ENCODE data around the gene SYNGR4. TPM values are rescaled to one million over a fixed set of nuclear protein-coding genes. Genes with fewer than 3 reads are reported as not detected.

Gene SYNGR4
- total RNA-seq, 1 experiment from 2014 or later = not detected

DNA sequence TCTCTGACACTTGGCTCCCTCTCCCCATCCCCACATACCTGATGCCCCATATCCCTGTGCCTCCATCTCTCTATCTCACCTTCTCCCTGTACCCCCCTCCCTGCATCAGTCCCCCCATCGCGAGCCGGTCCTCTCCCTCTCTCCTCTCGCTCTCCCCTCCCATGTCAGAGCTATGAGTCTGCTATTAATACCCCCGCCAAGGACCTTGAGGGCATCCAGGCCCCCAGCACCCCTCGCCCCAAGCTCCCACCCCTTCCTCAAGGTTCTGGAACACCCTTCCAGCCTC lies 30.9 kb downstream of the SYNGR4 start (continued):
- no peak for TF ChIP-seq ATF2 (CRISPR knock-in tag; IDR thresholded peaks at IDR 0.05; ENCODE audit: borderline replicate concordance, low read depth)
- TF ChIP-seq ZNF396 (CRISPR knock-in tag; IDR thresholded peaks at IDR 0.05; ENCODE audit: borderline replicate concordance) = no peak
- no peak for TF ChIP-seq GABPB1 (CRISPR knock-in tag; IDR thresholded peaks at IDR 0.05)

DNA sequence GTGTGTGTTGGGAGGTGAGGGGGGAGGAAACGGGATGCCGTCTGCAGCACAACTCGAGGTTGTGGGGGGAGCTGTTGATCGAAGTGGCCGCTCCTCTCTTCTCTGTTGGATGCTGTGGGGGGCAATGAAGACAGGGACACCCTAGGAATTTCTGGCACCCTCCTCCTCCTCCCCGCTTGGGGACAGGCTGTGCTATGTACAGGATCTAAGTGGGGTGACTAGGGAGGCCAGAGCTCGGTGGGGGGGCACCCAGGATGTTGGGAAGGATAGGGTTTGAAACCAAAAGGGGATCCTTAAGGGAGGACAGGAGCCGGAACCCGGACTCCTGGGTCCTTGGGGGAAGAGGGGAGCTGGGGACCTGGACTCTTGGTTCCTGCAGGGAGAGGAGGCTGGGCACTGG lies 31.3 kb downstream of the SYNGR4 start:
- no peaks in the 10 kb centered on the region for H3K36me3 Mint-ChIP-seq
- DNase-seq (ENCODE audit: low spot score) = no peak
- no peak overlapping the region for H3K27ac Mint-ChIP-seq
- H3K9me3 Mint-ChIP-seq = no peaks in the 10 kb centered on the region
- peaks cover 56% of the 10 kb centered on the region for H3K4me1 Mint-ChIP-seq
- ChIA-PET POLR2A (interaction anchor here (0.6 to 1.2 kb wide), 3 partner anchors 9 to 20 kb away, joined by 3 to 6 read pairs (median 3); no protein-coding TSS in a partner anchor), CTCF (interaction anchor here (0.6 to 1.4 kb wide), 7 partner anchors 11 to 316 kb away, joined by 3 to 5 read pairs (median 4); no protein-coding TSS in a partner anchor)
- ATAC-seq = no peak
- TF ChIP-seq, protein P1, sequence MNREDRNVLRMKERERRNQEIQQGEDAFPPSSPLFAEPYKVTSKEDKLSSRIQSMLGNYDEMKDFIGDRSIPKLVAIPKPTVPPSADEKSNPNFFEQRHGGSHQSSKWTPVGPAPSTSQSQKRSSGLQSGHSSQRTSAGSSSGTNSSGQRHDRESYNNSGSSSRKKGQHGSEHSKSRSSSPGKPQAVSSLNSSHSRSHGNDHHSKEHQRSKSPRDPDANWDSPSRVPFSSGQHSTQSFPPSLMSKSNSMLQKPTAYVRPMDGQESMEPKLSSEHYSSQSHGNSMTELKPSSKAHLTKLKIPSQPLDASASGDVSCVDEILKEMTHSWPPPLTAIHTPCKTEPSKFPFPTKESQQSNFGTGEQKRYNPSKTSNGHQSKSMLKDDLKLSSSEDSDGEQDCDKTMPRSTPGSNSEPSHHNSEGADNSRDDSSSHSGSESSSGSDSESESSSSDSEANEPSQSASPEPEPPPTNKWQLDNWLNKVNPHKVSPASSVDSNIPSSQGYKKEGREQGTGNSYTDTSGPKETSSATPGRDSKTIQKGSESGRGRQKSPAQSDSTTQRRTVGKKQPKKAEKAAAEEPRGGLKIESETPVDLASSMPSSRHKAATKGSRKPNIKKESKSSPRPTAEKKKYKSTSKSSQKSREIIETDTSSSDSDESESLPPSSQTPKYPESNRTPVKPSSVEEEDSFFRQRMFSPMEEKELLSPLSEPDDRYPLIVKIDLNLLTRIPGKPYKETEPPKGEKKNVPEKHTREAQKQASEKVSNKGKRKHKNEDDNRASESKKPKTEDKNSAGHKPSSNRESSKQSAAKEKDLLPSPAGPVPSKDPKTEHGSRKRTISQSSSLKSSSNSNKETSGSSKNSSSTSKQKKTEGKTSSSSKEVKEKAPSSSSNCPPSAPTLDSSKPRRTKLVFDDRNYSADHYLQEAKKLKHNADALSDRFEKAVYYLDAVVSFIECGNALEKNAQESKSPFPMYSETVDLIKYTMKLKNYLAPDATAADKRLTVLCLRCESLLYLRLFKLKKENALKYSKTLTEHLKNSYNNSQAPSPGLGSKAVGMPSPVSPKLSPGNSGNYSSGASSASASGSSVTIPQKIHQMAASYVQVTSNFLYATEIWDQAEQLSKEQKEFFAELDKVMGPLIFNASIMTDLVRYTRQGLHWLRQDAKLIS (CRISPR knock-in tag; IDR thresholded peaks at IDR 0.05; ENCODE audit: borderline replicate concordance) = no peak
- TF ChIP-seq GTF2I (CRISPR knock-in tag; conservative IDR thresholded peaks at IDR 0.05) = no peak
- TF ChIP-seq IRF2 (CRISPR knock-in tag; IDR thresholded peaks at IDR 0.05; ENCODE audit: borderline replicate concordance, low read depth) = no peak
- TF ChIP-seq MAX (CRISPR knock-in tag; IDR thresholded peaks at IDR 0.05) = no peak
- no peak for TF ChIP-seq NR1H2 (CRISPR knock-in tag; IDR thresholded peaks at IDR 0.05)
- no peak for TF ChIP-seq HMGA2 (CRISPR knock-in tag; IDR thresholded peaks at IDR 0.05)
- no peak for TF ChIP-seq SOX15 (CRISPR knock-in tag; IDR thresholded peaks at IDR 0.05)
- no peak for TF ChIP-seq IRF1 (CRISPR knock-in tag; IDR thresholded peaks at IDR 0.05)
- no peak for TF ChIP-seq ZNF263 (CRISPR knock-in tag; IDR thresholded peaks at IDR 0.05; ENCODE audit: low read depth)
- TF ChIP-seq, protein P2, sequence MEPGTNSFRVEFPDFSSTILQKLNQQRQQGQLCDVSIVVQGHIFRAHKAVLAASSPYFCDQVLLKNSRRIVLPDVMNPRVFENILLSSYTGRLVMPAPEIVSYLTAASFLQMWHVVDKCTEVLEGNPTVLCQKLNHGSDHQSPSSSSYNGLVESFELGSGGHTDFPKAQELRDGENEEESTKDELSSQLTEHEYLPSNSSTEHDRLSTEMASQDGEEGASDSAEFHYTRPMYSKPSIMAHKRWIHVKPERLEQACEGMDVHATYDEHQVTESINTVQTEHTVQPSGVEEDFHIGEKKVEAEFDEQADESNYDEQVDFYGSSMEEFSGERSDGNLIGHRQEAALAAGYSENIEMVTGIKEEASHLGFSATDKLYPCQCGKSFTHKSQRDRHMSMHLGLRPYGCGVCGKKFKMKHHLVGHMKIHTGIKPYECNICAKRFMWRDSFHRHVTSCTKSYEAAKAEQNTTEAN (CRISPR knock-in tag; IDR thresholded peaks at IDR 0.05) = no peak
- TF ChIP-seq ZNF121 (CRISPR knock-in tag; IDR thresholded peaks at IDR 0.05) = no peak
- no peak for TF ChIP-seq ZBTB21 (CRISPR knock-in tag; IDR thresholded peaks at IDR 0.05; ENCODE audit: borderline replicate concordance)
- no peak for TF ChIP-seq USF1 (CRISPR knock-in tag; IDR thresholded peaks at IDR 0.05)
- TF ChIP-seq CBFB (CRISPR knock-in tag; IDR thresholded peaks at IDR 0.05; ENCODE audit: low read depth) = no peak
- no peak for TF ChIP-seq TP53 (CRISPR knock-in tag; IDR thresholded peaks at IDR 0.05)
- TF ChIP-seq, protein P3, sequence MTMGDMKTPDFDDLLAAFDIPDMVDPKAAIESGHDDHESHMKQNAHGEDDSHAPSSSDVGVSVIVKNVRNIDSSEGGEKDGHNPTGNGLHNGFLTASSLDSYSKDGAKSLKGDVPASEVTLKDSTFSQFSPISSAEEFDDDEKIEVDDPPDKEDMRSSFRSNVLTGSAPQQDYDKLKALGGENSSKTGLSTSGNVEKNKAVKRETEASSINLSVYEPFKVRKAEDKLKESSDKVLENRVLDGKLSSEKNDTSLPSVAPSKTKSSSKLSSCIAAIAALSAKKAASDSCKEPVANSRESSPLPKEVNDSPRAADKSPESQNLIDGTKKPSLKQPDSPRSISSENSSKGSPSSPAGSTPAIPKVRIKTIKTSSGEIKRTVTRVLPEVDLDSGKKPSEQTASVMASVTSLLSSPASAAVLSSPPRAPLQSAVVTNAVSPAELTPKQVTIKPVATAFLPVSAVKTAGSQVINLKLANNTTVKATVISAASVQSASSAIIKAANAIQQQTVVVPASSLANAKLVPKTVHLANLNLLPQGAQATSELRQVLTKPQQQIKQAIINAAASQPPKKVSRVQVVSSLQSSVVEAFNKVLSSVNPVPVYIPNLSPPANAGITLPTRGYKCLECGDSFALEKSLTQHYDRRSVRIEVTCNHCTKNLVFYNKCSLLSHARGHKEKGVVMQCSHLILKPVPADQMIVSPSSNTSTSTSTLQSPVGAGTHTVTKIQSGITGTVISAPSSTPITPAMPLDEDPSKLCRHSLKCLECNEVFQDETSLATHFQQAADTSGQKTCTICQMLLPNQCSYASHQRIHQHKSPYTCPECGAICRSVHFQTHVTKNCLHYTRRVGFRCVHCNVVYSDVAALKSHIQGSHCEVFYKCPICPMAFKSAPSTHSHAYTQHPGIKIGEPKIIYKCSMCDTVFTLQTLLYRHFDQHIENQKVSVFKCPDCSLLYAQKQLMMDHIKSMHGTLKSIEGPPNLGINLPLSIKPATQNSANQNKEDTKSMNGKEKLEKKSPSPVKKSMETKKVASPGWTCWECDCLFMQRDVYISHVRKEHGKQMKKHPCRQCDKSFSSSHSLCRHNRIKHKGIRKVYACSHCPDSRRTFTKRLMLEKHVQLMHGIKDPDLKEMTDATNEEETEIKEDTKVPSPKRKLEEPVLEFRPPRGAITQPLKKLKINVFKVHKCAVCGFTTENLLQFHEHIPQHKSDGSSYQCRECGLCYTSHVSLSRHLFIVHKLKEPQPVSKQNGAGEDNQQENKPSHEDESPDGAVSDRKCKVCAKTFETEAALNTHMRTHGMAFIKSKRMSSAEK (CRISPR knock-in tag; IDR thresholded peaks at IDR 0.05; ENCODE audit: borderline replicate concordance) = no peak
- TF ChIP-seq RELA (CRISPR knock-in tag; IDR thresholded peaks at IDR 0.05; ENCODE audit: borderline replicate concordance) = no peak
- TF ChIP-seq PREB (CRISPR knock-in tag; IDR thresholded peaks at IDR 0.05; ENCODE audit: borderline replicate concordance) = no peak
- TF ChIP-seq KAT7 (CRISPR knock-in tag; IDR thresholded peaks at IDR 0.05; ENCODE audit: borderline replicate concordance) = no peak
- H3K4me3 Mint-ChIP-seq = peak overlapping the region; percentile 59
- peaks cover 60% of the 10 kb centered on the region for H3K27me3 Mint-ChIP-seq (ENCODE audit: low read depth)

All from WTC11 (cell line).